PC-9 (cell line): ENCODE measurements around the gene STAT4.

ENCODE experiments used
- CTCF ChIP-seq: fragments of 200-600 bp; sonication (generic); conservative IDR thresholded peaks from 2 replicates; pipeline ENCODE4 v1.6.1; 2017; ENCODE audit warnings: mixed run types, antibody characterized with exemption, mild to moderate bottlenecking, moderate library complexity
- EZH2 ChIP-seq: fragments of 200-600 bp; sonication (generic); IDR thresholded peaks from 2 replicates; pipeline ENCODE4 v1.8.0; 2017; ENCODE audit warnings: antibody characterized with exemption, low read depth

GRCh38 chr2:190999949-191000665 is 150.7 kb downstream of the STAT4 start:
- TF ChIP-seq CTCF: no peak
- no peak for TF ChIP-seq EZH2
